Measurements from ENCODE around the gene PHLPP1.

Gene PHLPP1

DNA sequence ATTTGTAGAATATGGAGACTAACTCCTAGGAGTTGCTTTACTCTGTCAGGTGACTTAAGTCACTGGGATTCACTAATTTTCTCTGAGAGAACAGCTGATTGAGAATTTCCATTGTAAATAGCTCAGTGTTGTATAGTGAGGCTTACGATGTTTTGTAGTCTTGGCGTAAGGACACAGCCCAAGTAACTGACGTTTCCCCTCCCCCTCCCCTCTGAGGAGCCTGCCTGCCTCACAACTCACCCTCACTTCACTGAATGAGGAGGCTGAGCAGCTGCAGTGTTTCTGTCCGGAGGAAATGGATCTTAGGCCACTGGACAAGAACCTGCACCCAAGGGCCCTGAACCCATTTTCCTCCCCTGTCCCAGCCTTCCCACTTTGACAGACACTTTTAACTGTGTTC lies 264.6 kb downstream of the PHLPP1 start:
- Histone ChIP-seq H3K9me2 (replicated peaks; ENCODE audit: insufficient read depth, low read length) (no peaks in the 10 kb centered on the region), H3K9ac (ENCODE audit: low read length) (no peak overlapping the region), H3K36me3 (replicated peaks; ENCODE audit: insufficient read depth, low read length) (no peaks in the 10 kb centered on the region), H3K9me3 (replicated peaks; ENCODE audit: insufficient read depth, low read length) (no peaks in the 10 kb centered on the region), H3K27me3 (replicated peaks; ENCODE audit: insufficient read depth, low read length) (no peaks in the 10 kb centered on the region), H3K4me1 (ENCODE audit: low read length) (no peaks in the 10 kb centered on the region), H2AFZ (ENCODE audit: low read length) (no peak overlapping the region), H3K27ac (ENCODE audit: low read length) (no peak overlapping the region), H3K79me2 (ENCODE audit: low read length) (no peaks in the 10 kb centered on the region), H3K4me2 (ENCODE audit: low read depth, low read length) (no peak overlapping the region), H4K20me1 (ENCODE audit: insufficient read depth, low read length) (no peaks in the 10 kb centered on the region), H3K4me3 (ENCODE audit: low read length) (no peak overlapping the region), H3F3A (ENCODE audit: insufficient read depth, low read length) (no peaks in the 10 kb centered on the region)
- TF ChIP-seq EZH2phosphoT487 (IDR thresholded peaks at IDR 0.05; ENCODE audit: low read length) (no peak), EZH2 (optimal IDR thresholded peaks at IDR 0.05; ENCODE audit: low read depth, low read length) (no peak)
- TF ChIP-seq, protein P1, sequence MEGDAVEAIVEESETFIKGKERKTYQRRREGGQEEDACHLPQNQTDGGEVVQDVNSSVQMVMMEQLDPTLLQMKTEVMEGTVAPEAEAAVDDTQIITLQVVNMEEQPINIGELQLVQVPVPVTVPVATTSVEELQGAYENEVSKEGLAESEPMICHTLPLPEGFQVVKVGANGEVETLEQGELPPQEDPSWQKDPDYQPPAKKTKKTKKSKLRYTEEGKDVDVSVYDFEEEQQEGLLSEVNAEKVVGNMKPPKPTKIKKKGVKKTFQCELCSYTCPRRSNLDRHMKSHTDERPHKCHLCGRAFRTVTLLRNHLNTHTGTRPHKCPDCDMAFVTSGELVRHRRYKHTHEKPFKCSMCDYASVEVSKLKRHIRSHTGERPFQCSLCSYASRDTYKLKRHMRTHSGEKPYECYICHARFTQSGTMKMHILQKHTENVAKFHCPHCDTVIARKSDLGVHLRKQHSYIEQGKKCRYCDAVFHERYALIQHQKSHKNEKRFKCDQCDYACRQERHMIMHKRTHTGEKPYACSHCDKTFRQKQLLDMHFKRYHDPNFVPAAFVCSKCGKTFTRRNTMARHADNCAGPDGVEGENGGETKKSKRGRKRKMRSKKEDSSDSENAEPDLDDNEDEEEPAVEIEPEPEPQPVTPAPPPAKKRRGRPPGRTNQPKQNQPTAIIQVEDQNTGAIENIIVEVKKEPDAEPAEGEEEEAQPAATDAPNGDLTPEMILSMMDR (IDR thresholded peaks at IDR 0.05; ENCODE audit: low read length) = no peak
- DNase-seq = no peak

DNA sequence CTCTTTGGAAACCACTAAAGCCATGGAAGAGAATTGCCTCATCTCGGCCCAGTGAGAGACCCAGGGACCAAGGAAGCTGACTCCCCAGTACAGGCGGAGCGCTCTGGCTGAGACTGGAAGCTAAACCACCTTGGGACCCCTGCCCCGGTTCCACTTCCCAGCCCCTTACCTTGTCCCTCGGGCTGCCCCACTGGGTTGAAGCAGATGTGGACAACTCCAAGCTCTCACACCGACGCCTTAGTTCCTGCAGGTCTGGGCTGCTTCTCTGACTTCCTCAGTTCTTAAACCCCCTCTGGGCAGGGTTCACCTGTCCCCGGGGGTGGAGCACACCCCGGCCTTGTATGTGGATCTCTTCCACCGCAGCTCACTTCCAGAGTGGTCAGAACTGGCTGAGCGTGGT lies 266.2 kb downstream of the PHLPP1 start:
- Histone ChIP-seq H3K9me2 (replicated peaks; ENCODE audit: insufficient read depth, low read length) (no peaks in the 10 kb centered on the region), H3K9ac (ENCODE audit: low read length) (no peak overlapping the region), H4K20me1 (ENCODE audit: insufficient read depth, low read length) (no peaks in the 10 kb centered on the region), H3K9me3 (replicated peaks; ENCODE audit: insufficient read depth, low read length) (no peaks in the 10 kb centered on the region), H3K4me3 (ENCODE audit: low read length) (no peak overlapping the region), H3K79me2 (ENCODE audit: low read length) (no peaks in the 10 kb centered on the region), H3K36me3 (replicated peaks; ENCODE audit: insufficient read depth, low read length) (no peaks in the 10 kb centered on the region), H3F3A (ENCODE audit: insufficient read depth, low read length) (no peaks in the 10 kb centered on the region), H3K27me3 (replicated peaks; ENCODE audit: insufficient read depth, low read length) (no peaks in the 10 kb centered on the region), H3K27ac (ENCODE audit: low read length) (no peak overlapping the region), H2AFZ (ENCODE audit: low read length) (no peak overlapping the region), H3K4me2 (ENCODE audit: low read depth, low read length) (no peak overlapping the region), H3K4me1 (ENCODE audit: low read length) (no peaks in the 10 kb centered on the region)
- TF ChIP-seq EZH2phosphoT487 (IDR thresholded peaks at IDR 0.05; ENCODE audit: low read length) (no peak), EZH2 (optimal IDR thresholded peaks at IDR 0.05; ENCODE audit: low read depth, low read length) (no peak)
- TF ChIP-seq, protein P1 (IDR thresholded peaks at IDR 0.05; ENCODE audit: low read length) = no peak
- no peak for DNase-seq

DNA sequence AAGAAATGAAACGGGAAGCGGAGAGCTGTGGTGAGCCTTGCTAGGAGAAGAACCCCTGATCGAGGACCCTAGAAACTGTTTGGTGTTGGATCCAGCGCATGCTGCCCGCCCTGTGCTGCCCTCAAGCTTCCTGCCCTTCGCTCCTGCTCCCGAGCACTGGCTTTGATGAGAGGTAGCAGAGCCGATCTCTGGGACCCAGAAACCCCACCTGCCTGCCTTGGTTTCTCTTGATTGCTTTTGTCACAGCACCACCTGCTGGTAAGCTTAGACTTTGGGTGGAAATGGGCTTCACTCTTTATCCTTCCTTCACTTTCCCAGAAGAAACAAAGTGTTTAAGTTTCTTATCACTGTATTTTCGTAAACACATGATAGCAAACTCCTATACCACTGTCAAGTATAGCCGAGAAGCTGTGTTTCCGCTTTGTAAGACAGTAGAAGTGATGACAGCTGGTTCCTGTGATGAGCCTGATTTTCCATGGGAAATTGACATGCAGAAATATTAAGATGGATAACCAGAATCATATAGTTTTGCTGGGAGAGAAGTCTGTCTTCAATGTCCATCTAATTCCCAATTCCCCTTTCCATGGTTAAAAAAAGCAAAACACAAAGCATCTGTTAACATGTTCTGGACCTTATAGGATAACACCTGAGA lies 267.4 kb downstream of the PHLPP1 start:
- H3K79me2 ChIP-seq (ENCODE audit: low read length) = no peaks in the 10 kb centered on the region
- no peaks in the 10 kb centered on the region for H3K27me3 ChIP-seq (replicated peaks; ENCODE audit: insufficient read depth, low read length)
- no peak overlapping the region for H2AFZ ChIP-seq (ENCODE audit: low read length)
- H3F3A ChIP-seq (ENCODE audit: insufficient read depth, low read length) = no peaks in the 10 kb centered on the region
- no peaks in the 10 kb centered on the region for H3K9me2 ChIP-seq (replicated peaks; ENCODE audit: insufficient read depth, low read length)
- no peak overlapping the region for H3K27ac ChIP-seq (ENCODE audit: low read length)
- no peaks in the 10 kb centered on the region for H4K20me1 ChIP-seq (ENCODE audit: insufficient read depth, low read length)
- no peak for TF ChIP-seq EZH2phosphoT487 (IDR thresholded peaks at IDR 0.05; ENCODE audit: low read length)
- TF ChIP-seq, protein P1 (IDR thresholded peaks at IDR 0.05; ENCODE audit: low read length) = peak; percentile 81
- 0 out of 2 replicates have a peak overlapping the region, but pooled peaks have one; percentile 2 for H3K4me3 ChIP-seq (ENCODE audit: low read length)
- no peaks in the 10 kb centered on the region for H3K36me3 ChIP-seq (replicated peaks; ENCODE audit: insufficient read depth, low read length)
- DNase-seq = peak; percentile 47
- no peak overlapping the region for H3K9ac ChIP-seq (ENCODE audit: low read length)
- H3K4me2 ChIP-seq (ENCODE audit: low read depth, low read length) = peak overlapping the region; percentile 14; the same call in 1 of the 2 replicates
- H3K9me3 ChIP-seq (replicated peaks; ENCODE audit: insufficient read depth, low read length) = no peaks in the 10 kb centered on the region
- no peaks in the 10 kb centered on the region for H3K4me1 ChIP-seq (ENCODE audit: low read length)
